Measurements from ENCODE around the gene MORN4.

The MORN4 gene

GRCh38 chr10:97598407-97599271 lies 34.7 kb downstream of the MORN4 start:
- TF ChIP-seq POLR2A (IDR thresholded peaks at IDR 0.05; ENCODE audit: low read length), result no peak
- TF ChIP-seq GATA1 (IDR thresholded peaks at IDR 0.05; ENCODE audit: low read depth, low read length), result no peak
- no peak for DNase-seq

GRCh38 chr10:97597778-97598177 lies 35.5 kb downstream of the MORN4 start:
- TF ChIP-seq POLR2A (IDR thresholded peaks at IDR 0.05; ENCODE audit: low read length), result no peak
- no peak for TF ChIP-seq GATA1 (IDR thresholded peaks at IDR 0.05; ENCODE audit: low read depth, low read length)
- peak in 1 of 2 experiments; percentile 33 for DNase-seq

- DNase-seq, result peak in 1 of 2 experiments; percentile 43
- TF ChIP-seq POLR2A (IDR thresholded peaks at IDR 0.05; ENCODE audit: low read length) (peak; percentile 23), GATA1 (IDR thresholded peaks at IDR 0.05; ENCODE audit: low read depth, low read length) (no peak)
Observed at GRCh38 chr10:97596101-97597082, 36.9 kb downstream of the MORN4 start.

GRCh38 chr10:97593421-97593820 lies 39.9 kb downstream of the MORN4 start:
- TF ChIP-seq GATA1 (IDR thresholded peaks at IDR 0.05; ENCODE audit: low read depth, low read length), result no peak
- TF ChIP-seq POLR2A (IDR thresholded peaks at IDR 0.05; ENCODE audit: low read length), result no peak
- DNase-seq, result no peak

- peak in 1 of 2 experiments; percentile 33 for DNase-seq
- TF ChIP-seq POLR2A (IDR thresholded peaks at IDR 0.05; ENCODE audit: low read length) (no peak), GATA1 (IDR thresholded peaks at IDR 0.05; ENCODE audit: low read depth, low read length) (no peak)
Observed at GRCh38 chr10:97590748-97591495, 42.4 kb downstream of the MORN4 start.

GRCh38 chr10:97590082-97590747 lies 43.1 kb downstream of the MORN4 start:
- TF ChIP-seq POLR2A (IDR thresholded peaks at IDR 0.05; ENCODE audit: low read length) (no peak), GATA1 (IDR thresholded peaks at IDR 0.05; ENCODE audit: low read depth, low read length) (no peak)
- DNase-seq, result no peak

- no peak for DNase-seq
- TF ChIP-seq GATA1 (IDR thresholded peaks at IDR 0.05; ENCODE audit: low read depth, low read length) (no peak), POLR2A (IDR thresholded peaks at IDR 0.05; ENCODE audit: low read length) (no peak)
Observed at GRCh38 chr10:97589479-97589878, 43.8 kb downstream of the MORN4 start, which contains the start of gene C10orf62. TSS of gene C10orf62 (plus strand) at chr10:97589721. CDS start at chr10:97589898, 177 bp downstream.

GRCh38 chr10:97587183-97587582 lies 46.1 kb downstream of the MORN4 start:
- TF ChIP-seq GATA1 (IDR thresholded peaks at IDR 0.05; ENCODE audit: low read depth, low read length) (no peak), POLR2A (IDR thresholded peaks at IDR 0.05; ENCODE audit: low read length) (no peak)

GRCh38 chr10:97585439-97585811 lies 47.9 kb downstream of the MORN4 start:
- TF ChIP-seq GATA1 (IDR thresholded peaks at IDR 0.05; ENCODE audit: low read depth, low read length), result no peak
- no peak for TF ChIP-seq POLR2A (IDR thresholded peaks at IDR 0.05; ENCODE audit: low read length)
- no peak for DNase-seq

More at GRCh38 chr10:97587183-97587582, 46.1 kb downstream of the MORN4 start:
- DNase-seq, result no peak

- TF ChIP-seq GATA1 (IDR thresholded peaks at IDR 0.05; ENCODE audit: low read depth, low read length) (no peak), POLR2A (IDR thresholded peaks at IDR 0.05; ENCODE audit: low read length) (no peak)
- DNase-seq, result no peak
Observed at GRCh38 chr10:97584798-97585438, 48.4 kb downstream of the MORN4 start.

- no peak for DNase-seq
Observed at GRCh38 chr10:97584060-97584797, 49.1 kb downstream of the MORN4 start, which contains the start of gene HOGA1. TSS of gene HOGA1 (plus strand) at chr10:97584389. CDS start at chr10:97584704, 315 bp downstream.

GRCh38 chr10:97583476-97583875 lies 49.8 kb downstream of the MORN4 start:
- no peak for DNase-seq
- TF ChIP-seq POLR2A (IDR thresholded peaks at IDR 0.05; ENCODE audit: low read length) (no peak), GATA1 (IDR thresholded peaks at IDR 0.05; ENCODE audit: low read depth, low read length) (no peak)

More at GRCh38 chr10:97584060-97584797, 49.1 kb downstream of the MORN4 start, which contains the start of gene HOGA1:
- no peak for TF ChIP-seq GATA1 (IDR thresholded peaks at IDR 0.05; ENCODE audit: low read depth, low read length)
- TF ChIP-seq POLR2A (IDR thresholded peaks at IDR 0.05; ENCODE audit: low read length), result no peak
